ENCODE measurements around the gene CDH13. TPM values are rescaled to one million over a fixed set of nuclear protein-coding genes. Genes with fewer than 3 reads are reported as not detected.

Gene CDH13
- total and polyA plus RNA-seq, 12 donors, result 0.86 to 30.6 (median 2.4) TPM

GRCh38 chr16:83738923-83739503 is 1112.2 kb downstream of the CDH13 start:
- Histone ChIP-seq H3K36me3 (replicated peaks in 1 of 2) (no peaks in the 10 kb centered on the region), H3K9me3 (replicated peaks in 1 of 3) (no peaks in the 10 kb centered on the region), H3K4me3 (no peak overlapping the region), H3K4me1 (replicated peaks in 1 of 2) (no peaks in the 10 kb centered on the region), H3K27me3 (no peaks in the 10 kb centered on the region), H3K27ac (no peak overlapping the region)
- WGBS, 4 donors, result 81 to 86% (median 83%) methylated on average over 7 of the region's 7 CpGs
- TF ChIP-seq POLR2A (IDR thresholded peaks at IDR 0.05), result no peak
- no peak for TF ChIP-seq CTCF (IDR thresholded peaks at IDR 0.05)
- no peak for DNase-seq
- intact Hi-C loops (cut with DNase I), result no loop called here

DNA sequence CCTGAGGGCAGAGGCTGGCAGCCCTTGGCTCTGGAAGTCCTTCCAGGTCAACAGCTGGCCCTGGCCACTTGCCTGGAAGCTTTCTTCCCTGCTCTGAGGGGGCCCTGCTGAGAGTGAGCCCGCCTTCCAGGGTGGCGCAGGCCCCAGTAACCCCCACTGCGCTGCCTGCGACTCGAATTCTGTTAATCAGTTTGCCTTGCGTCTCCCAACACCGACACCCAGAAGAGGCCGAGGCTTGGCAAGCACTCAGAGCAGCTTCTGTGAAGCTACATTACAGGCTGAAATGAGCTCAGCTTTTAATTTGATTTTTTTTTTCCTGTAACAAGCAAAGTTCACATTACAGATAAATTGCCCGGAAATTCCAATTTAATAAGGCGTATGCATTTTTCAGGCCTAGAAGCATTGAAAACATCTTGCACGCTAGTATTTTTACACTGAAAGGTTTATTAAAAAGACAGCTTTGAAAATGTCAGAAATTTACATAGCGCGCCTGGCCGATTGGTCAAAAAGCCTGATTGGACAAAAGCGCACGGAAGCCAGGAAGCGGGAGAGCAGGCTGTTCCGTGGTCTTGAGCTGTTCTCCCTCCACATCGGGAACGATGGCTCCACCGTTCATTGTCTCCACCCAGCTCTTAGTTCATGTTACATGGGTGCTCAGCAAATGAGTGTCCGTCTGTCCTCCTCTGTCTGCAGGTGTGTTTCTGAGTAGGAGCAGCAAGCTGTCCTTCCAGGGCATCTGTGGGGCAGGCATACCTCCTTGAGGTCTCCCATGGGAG is 1115.5 kb downstream of the CDH13 start:
- DNase-seq, result no peak
- H3K9me3 ChIP-seq (replicated peaks in 1 of 3), result no peaks in the 10 kb centered on the region
- no peak overlapping the region for H3K4me3 ChIP-seq
- TF ChIP-seq CTCF (IDR thresholded peaks at IDR 0.05) (no peak), POLR2A (IDR thresholded peaks at IDR 0.05) (no peak)
- H3K27ac ChIP-seq, result no peak overlapping the region
- H3K27me3 ChIP-seq, result no peaks in the 10 kb centered on the region
- intact Hi-C loops (cut with DNase I), result no loop called here
- WGBS, 4 donors, result 76 to 85% (median 82%) methylated on average over 21 to 22 of the region's 22 CpGs
- H3K4me1 ChIP-seq (replicated peaks in 1 of 2), result no peaks in the 10 kb centered on the region
- H3K36me3 ChIP-seq (replicated peaks in 1 of 2), result no peaks in the 10 kb centered on the region

DNA sequence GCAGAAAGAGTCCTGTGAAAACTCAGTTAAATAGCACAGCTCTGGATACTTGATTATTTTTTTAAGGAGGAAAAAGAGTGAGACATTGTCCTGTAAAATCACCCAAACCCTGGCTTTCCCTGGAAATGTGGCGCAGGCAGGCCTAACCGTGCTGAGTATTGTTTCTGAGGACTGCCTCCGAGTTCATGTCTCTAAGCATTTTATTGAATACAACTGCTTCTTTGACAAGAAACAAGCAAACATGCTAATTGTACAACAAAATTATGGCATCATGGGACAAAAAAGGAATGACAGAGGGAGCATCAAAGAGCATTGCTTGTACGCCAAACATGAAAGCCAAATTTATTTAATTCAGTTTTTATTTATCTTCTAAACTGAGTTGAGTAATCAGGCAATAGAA is 1116.5 kb downstream of the CDH13 start:
- H3K27me3 ChIP-seq, result no peaks in the 10 kb centered on the region
- no peaks in the 10 kb centered on the region for H3K4me1 ChIP-seq (replicated peaks in 1 of 2)
- H3K36me3 ChIP-seq (replicated peaks in 1 of 2), result no peaks in the 10 kb centered on the region
- H3K9me3 ChIP-seq (replicated peaks in 1 of 3), result no peaks in the 10 kb centered on the region
- intact Hi-C loops (cut with DNase I), result no loop called here
- WGBS, 4 donors, result 88 to 93% (median 90%) methylated on average over 4 of the region's 4 CpGs
- H3K4me3 ChIP-seq, result no peak overlapping the region
- no peak overlapping the region for H3K27ac ChIP-seq
- no peak for DNase-seq
- TF ChIP-seq CTCF (IDR thresholded peaks at IDR 0.05) (no peak), POLR2A (IDR thresholded peaks at IDR 0.05) (no peak)

GRCh38 chr16:83743720-83744119 is 1117.0 kb downstream of the CDH13 start:
- Histone ChIP-seq H3K27ac (no peak overlapping the region), H3K4me3 (no peak overlapping the region)
- no peak for TF ChIP-seq POLR2A (IDR thresholded peaks at IDR 0.05)
- TF ChIP-seq CTCF (IDR thresholded peaks at IDR 0.05), result no peak

More at GRCh38 chr16:83743720-83744119, 1117.0 kb downstream of the CDH13 start:
- Histone ChIP-seq H3K27me3 (no peaks in the 10 kb centered on the region), H3K9me3 (replicated peaks in 1 of 3) (no peaks in the 10 kb centered on the region), H3K4me1 (replicated peaks in 1 of 2) (no peaks in the 10 kb centered on the region), H3K36me3 (replicated peaks in 1 of 2) (no peaks in the 10 kb centered on the region)
- 84 to 89% (median 86%) methylated on average over 6 of the region's 6 CpGs for WGBS, 4 donors
- intact Hi-C loops (cut with DNase I), result no loop called here
- DNase-seq, result no peak

All from adrenal gland (tissue), 12 donors.